ENCODE measurements around the gene ADAM12.
"Not testable (repeated sequence)": the region's sequence is repeated elsewhere in the genome, so short reads cannot be mapped to it uniquely, and the experiment has no call there.

The ADAM12 gene

DNA sequence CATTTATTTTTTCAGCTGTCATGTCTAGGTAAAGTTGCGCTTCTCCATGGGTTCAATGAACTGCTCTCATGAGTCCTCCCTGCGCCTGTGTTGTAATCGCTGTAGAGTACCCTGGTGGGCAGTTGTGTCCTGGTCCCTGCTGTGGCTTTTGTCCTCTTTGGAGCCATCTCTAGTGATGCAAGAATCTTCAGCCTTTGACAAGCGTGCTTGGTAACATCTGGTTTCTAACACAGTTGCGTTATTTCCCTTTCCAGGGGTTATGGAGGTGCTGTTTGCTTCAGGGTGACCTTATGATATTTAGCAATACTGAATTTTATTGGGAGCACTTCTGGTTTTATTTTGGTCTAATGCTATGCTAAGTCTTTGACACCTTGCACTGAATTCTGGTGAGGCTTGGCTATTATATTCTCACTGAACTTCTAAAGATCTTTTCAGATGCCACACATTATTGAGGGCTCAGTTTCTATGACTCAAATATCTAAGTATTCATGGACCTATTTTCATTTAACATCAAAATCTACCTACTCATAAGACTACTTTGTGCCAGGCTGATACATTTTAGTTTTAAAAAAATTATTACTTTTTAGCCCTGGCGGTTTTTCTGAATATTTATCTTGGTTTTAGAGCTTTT, 403.3 kb downstream of the ADAM12 start:
- no peaks in the 10 kb centered on the region for H3K36me3 ChIP-seq (ENCODE audit: control insufficient read depth, insufficient read depth, low read length)
- no peak overlapping the region for H3K4me3 ChIP-seq (ENCODE audit: low read length)
- no peaks in the 10 kb centered on the region for H3K4me1 ChIP-seq (ENCODE audit: control insufficient read depth, insufficient read depth, low read length)
- no peaks in the 10 kb centered on the region for H3K27me3 ChIP-seq (ENCODE audit: control insufficient read depth, insufficient read depth, low read length)
- H3K9ac ChIP-seq (ENCODE audit: low read length) = no peak overlapping the region
- H3K27ac ChIP-seq (ENCODE audit: low read depth, low read length) = no peak overlapping the region

DNA sequence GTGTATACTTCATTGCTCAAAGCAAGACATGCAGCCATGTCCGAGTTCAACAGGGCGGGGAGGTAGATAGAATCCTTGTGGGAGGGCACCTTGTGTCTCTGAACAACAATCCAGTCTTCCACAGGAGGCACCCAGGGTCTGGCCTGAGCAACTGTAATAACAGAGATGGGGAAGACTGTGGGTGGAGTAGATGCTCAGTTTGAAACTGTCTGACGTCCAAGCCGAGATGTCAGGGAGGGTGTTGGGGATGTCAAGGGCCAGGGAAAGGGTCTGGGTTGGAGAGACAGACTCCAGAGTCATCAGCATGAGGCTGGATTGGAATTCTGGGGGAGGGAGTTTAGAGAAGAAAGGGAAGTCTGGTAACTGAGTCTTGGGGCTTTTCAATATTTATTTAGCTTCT, 403.9 kb downstream of the ADAM12 start:
- no peak overlapping the region for H3K9ac ChIP-seq (ENCODE audit: low read length)
- H3K27me3 ChIP-seq (ENCODE audit: control insufficient read depth, insufficient read depth, low read length) = no peaks in the 10 kb centered on the region
- no peaks in the 10 kb centered on the region for H3K4me1 ChIP-seq (ENCODE audit: control insufficient read depth, insufficient read depth, low read length)
- H3K36me3 ChIP-seq (ENCODE audit: control insufficient read depth, insufficient read depth, low read length) = no peaks in the 10 kb centered on the region
- no peak overlapping the region for H3K4me3 ChIP-seq (ENCODE audit: low read length)
- H3K27ac ChIP-seq (ENCODE audit: low read depth, low read length) = no peak overlapping the region

DNA sequence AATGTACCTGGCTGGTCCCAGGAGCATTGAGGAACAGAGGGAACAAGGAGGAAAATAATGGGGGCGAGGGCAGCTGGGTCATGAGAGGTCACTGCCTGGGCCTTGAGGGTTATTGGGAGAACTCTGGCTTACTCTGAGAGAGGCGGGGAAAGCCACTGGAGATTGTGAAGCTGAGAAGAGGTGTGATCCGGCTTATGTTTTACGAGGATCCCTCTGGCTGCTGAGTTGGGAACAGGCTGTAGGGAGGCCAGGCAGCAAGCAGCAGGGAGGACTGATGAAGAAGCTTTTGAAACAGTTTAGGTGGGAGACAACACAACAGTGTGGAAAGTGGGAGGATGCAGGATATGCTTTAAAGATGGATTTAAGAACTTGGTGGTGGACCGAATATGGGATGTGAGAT, 404.6 kb downstream of the ADAM12 start:
- no peak overlapping the region for H3K27ac ChIP-seq (ENCODE audit: low read depth, low read length)
- H3K27me3 ChIP-seq (ENCODE audit: control insufficient read depth, insufficient read depth, low read length) = no peaks in the 10 kb centered on the region
- no peaks in the 10 kb centered on the region for H3K36me3 ChIP-seq (ENCODE audit: control insufficient read depth, insufficient read depth, low read length)
- no peaks in the 10 kb centered on the region for H3K4me1 ChIP-seq (ENCODE audit: control insufficient read depth, insufficient read depth, low read length)
- no peak overlapping the region for H3K9ac ChIP-seq (ENCODE audit: low read length)
- no peak overlapping the region for H3K4me3 ChIP-seq (ENCODE audit: low read length)

DNA sequence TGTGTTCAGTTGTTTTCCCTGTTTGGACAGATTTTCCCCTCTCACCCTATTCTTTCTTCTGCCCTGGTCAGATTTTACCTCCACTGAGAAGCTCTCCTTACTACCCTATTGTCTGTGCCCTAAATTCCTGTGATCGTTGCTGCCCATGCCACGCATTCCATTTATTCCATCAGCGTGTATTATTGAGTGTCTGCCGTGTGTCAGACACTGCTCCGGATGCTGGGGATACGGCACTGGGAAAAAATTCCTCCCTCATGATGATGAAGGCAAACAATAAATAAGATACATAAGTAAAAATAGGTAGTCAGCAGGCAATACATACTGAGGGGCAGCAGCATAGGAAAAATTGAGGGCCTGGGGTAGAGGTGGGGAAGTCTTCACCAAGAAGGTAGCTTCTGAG, 405.1 kb downstream of the ADAM12 start:
- H3K4me3 ChIP-seq (ENCODE audit: low read length) = no peak overlapping the region

DNA sequence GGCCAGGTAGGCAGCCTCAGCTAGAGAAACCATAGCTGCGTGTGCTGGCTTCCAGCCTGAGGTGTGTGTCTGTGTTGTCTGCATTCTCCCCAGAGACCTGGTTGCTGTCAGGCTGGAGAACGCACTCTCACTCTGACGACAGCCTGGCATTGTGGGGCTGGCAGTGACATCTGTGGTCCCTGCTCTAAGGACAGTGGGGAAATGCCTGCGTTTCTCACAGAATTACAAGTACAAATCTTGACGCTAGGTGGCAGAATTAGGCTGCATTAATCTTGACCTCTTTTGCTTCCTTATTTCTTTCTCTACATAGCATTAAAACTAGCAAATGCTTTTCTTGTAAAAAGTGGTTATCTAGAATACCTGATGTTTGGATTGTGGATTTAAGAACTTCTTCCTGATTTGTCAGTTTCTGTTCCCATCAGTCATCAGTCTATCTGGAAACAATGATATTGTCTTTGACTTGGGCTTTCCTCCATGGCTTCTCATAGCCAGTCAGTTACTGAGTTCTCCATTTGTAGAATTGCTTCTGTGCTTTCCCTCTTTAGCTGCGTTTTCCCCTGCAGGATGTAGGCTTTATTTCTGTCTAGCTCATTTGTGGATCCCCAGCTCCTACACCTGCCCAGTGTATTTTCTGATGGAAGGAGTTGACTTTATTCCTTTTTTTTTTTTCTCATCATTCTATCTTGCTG, 405.9 kb downstream of the ADAM12 start:
- H3K27ac ChIP-seq (ENCODE audit: low read depth, low read length) = no peak overlapping the region
- H3K9ac ChIP-seq (ENCODE audit: low read length) = no peak overlapping the region
- no peaks in the 10 kb centered on the region for H3K4me1 ChIP-seq (ENCODE audit: control insufficient read depth, insufficient read depth, low read length)
- H3K4me3 ChIP-seq (ENCODE audit: low read length) = no peak overlapping the region
- no peaks in the 10 kb centered on the region for H3K36me3 ChIP-seq (ENCODE audit: control insufficient read depth, insufficient read depth, low read length)
- H3K27me3 ChIP-seq (ENCODE audit: control insufficient read depth, insufficient read depth, low read length) = no peaks in the 10 kb centered on the region

More for the DNA sequence above, 405.1 kb downstream of the ADAM12 start:
- H3K36me3 ChIP-seq (ENCODE audit: control insufficient read depth, insufficient read depth, low read length) = no peaks in the 10 kb centered on the region
- no peak overlapping the region for H3K9ac ChIP-seq (ENCODE audit: low read length)
- no peaks in the 10 kb centered on the region for H3K27me3 ChIP-seq (ENCODE audit: control insufficient read depth, insufficient read depth, low read length)
- H3K27ac ChIP-seq (ENCODE audit: low read depth, low read length) = no peak overlapping the region
- no peaks in the 10 kb centered on the region for H3K4me1 ChIP-seq (ENCODE audit: control insufficient read depth, insufficient read depth, low read length)

DNA sequence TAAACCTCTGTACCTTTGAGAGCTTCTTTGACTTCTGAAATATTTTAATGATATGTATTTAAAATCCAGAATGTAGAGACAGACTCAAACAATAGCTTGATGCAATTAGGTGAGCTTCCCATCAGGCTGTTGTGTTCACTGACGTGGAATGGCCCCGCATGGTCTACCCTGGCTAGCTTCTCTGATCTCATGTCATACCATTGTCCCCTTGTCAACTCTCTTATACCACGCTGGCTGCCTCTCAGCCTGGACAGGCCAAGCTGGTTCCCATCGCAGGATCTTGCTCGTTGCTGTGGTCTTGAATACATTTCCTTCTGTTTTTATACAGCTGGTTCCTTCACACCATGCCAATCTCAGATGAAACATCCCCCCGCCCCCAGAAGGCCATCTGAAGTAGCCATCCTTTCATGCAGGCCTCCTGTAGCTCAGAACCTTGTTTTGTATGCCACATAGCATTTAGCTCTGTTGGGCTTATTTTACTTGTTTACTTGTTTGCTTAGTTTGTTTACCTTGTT, 407.7 kb downstream of the ADAM12 start:
- H3K9ac ChIP-seq (ENCODE audit: low read length) = no peak overlapping the region
- no peak overlapping the region for H3K4me3 ChIP-seq (ENCODE audit: low read length)
- no peak overlapping the region for H3K27ac ChIP-seq (ENCODE audit: low read depth, low read length)
- no peaks in the 10 kb centered on the region for H3K4me1 ChIP-seq (ENCODE audit: control insufficient read depth, insufficient read depth, low read length)
- H3K27me3 ChIP-seq (ENCODE audit: control insufficient read depth, insufficient read depth, low read length) = no peaks in the 10 kb centered on the region
- no peaks in the 10 kb centered on the region for H3K36me3 ChIP-seq (ENCODE audit: control insufficient read depth, insufficient read depth, low read length)

DNA sequence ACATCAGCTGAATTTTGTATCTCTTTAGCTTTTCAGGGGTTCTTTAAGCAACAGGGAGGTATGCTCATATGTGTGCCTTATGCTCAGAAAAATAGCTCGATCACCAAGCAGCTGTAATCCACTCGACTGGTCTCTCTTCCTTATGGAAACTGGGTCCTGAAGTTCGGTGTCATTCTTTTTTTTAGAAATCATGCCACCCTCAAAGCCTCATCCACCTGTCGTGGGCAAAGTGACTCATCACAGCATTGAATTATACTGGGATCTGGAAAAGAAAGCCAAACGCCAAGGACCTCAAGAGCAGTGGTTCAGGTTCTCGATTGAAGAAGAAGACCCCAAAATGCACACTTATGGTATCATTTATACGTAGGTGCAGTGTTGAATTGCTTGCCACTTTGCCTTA, 408.3 kb downstream of the ADAM12 start:
- H3K9ac ChIP-seq (ENCODE audit: low read length) = no peak overlapping the region
- H3K36me3 ChIP-seq (ENCODE audit: control insufficient read depth, insufficient read depth, low read length) = no peaks in the 10 kb centered on the region
- H3K27ac ChIP-seq (ENCODE audit: low read depth, low read length) = no peak overlapping the region
- H3K4me3 ChIP-seq (ENCODE audit: low read length) = no peak overlapping the region
- H3K27me3 ChIP-seq (ENCODE audit: control insufficient read depth, insufficient read depth, low read length) = no peaks in the 10 kb centered on the region
- no peaks in the 10 kb centered on the region for H3K4me1 ChIP-seq (ENCODE audit: control insufficient read depth, insufficient read depth, low read length)

DNA sequence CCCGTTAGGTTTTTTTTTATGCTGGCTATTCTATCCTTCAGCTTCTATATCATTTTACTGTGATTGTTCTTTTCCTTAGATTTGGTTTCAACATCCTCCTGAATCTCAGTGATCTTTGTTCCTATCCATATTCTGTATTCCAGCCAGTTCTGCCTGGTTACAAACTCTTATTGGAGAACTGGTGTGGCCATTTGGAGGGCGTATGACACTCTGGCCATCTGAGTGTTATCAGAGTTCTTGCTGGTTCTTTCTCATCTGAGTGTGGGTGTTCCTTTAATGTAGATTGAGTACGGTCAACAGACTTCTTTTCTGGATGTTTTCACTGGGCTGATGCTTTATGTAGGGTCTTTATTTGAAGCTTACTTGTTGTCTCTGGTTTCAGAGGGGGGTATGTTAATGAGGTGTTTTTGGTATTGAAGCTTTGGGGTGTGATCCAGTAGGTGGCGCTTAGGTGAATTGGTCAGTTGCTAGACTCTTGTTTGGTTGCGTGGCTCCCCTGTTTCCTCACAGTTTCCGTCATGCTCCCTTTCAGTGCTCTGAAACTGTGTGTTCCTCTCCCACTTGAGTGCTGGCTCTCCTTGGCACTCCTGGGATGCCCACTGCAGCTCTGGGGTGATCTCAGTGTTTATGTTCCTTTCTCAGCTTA, 411.2 kb downstream of the ADAM12 start:
- H3K4me1 ChIP-seq (ENCODE audit: control insufficient read depth, insufficient read depth, low read length) = no peaks in the 10 kb centered on the region

DNA sequence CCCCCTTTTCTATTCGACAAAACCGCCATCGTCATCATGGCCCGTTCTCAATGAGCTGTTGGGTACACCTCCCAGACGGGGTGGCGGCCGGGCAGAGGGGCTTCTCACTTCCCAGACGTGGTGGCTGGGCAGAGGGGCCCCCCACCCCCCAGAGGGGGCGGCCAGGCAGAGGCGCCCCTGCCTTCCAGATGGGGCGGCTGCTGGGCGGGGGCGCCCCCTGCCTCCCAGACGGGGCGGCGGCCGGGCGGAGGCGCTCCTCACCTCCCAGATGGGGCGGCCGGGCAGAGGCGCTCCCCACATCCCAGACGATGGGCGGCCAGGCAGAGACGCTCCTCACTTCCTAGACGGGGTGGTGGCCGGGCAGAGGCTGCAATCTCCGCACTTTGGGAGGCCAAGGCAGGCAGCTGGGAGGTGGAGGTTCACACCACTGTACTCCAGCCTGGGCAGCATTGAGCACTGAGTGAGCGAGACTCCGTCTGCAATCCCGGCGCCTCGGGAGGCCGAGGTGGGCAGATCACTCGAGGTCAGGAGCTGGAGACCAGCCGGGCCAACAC, 418.1 kb downstream of the ADAM12 start:
- H3K4me3 ChIP-seq (ENCODE audit: low read length); H3K4me1 ChIP-seq (ENCODE audit: control insufficient read depth, insufficient read depth, low read length); H3K36me3 ChIP-seq (ENCODE audit: control insufficient read depth, insufficient read depth, low read length); H3K27ac ChIP-seq (ENCODE audit: low read depth, low read length); H3K9ac ChIP-seq (ENCODE audit: low read length); H3K27me3 ChIP-seq (ENCODE audit: control insufficient read depth, insufficient read depth, low read length): not testable (repeated sequence)

More for the DNA sequence above, 411.2 kb downstream of the ADAM12 start:
- Histone ChIP-seq H3K9ac (ENCODE audit: low read length) (no peak overlapping the region), H3K4me3 (ENCODE audit: low read length) (no peak overlapping the region), H3K27me3 (ENCODE audit: control insufficient read depth, insufficient read depth, low read length) (no peaks in the 10 kb centered on the region), H3K36me3 (ENCODE audit: control insufficient read depth, insufficient read depth, low read length) (no peaks in the 10 kb centered on the region), H3K27ac (ENCODE audit: low read depth, low read length) (no peak overlapping the region)

DNA sequence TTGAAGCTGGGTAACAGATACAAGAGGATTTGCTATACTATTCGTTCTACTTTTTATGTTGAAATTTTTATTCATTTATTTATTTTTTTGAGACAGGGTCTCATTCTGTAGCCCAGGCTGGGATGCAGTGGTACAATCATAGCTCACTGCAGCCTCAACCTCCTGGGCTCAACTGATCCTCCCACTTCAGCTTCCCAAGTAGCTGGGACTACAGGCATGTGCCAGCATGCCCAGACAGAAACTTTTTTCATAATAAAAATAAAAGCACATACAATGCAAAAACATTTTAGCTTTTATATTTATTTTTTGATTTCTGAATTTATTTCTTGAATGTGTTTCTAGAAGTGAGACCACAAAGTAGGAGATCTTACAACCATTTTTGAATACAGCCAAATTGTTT, 420.7 kb downstream of the ADAM12 start:
- Histone ChIP-seq H3K4me3 (ENCODE audit: low read length) (no peak overlapping the region), H3K4me1 (ENCODE audit: control insufficient read depth, insufficient read depth, low read length) (no peaks in the 10 kb centered on the region), H3K27ac (ENCODE audit: low read depth, low read length) (no peak overlapping the region), H3K27me3 (ENCODE audit: control insufficient read depth, insufficient read depth, low read length) (no peaks in the 10 kb centered on the region), H3K36me3 (ENCODE audit: control insufficient read depth, insufficient read depth, low read length) (no peaks in the 10 kb centered on the region), H3K9ac (ENCODE audit: low read length) (no peak overlapping the region)

DNA sequence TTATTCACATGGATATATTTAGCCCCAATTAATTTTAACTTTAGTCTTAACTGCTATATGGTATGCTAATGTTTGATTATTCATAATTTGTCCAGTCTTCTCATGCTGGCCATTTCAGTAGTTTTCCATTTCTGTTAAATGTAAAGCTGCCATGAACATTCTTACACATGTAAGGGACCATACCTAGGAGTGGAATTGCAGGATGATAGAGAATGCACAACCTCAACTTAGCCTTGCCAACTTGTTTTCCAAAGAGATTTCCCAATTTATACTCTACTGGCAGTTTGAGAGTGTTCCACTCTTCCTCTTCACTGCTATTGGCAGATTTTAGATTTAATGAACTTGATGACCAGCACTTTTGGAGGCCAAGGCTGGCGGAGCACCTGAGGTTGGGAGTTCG, 423.7 kb downstream of the ADAM12 start:
- no peaks in the 10 kb centered on the region for H3K27me3 ChIP-seq (ENCODE audit: control insufficient read depth, insufficient read depth, low read length)
- no peak overlapping the region for H3K4me3 ChIP-seq (ENCODE audit: low read length)
- no peaks in the 10 kb centered on the region for H3K36me3 ChIP-seq (ENCODE audit: control insufficient read depth, insufficient read depth, low read length)
- H3K27ac ChIP-seq (ENCODE audit: low read depth, low read length) = no peak overlapping the region
- no peak overlapping the region for H3K9ac ChIP-seq (ENCODE audit: low read length)
- H3K4me1 ChIP-seq (ENCODE audit: control insufficient read depth, insufficient read depth, low read length) = no peaks in the 10 kb centered on the region

Measured in rectal smooth muscle tissue (tissue), 1 donor.